GM18907 (cell line): Measurements from ENCODE around the gene SCUBE3.

Experiments
- ATAC-seq: cut with Tn5 transposase; IDR thresholded peaks from one replicate; pipeline ENCODE4 v1.9.1; 2021; ENCODE audit warnings: mild to moderate bottlenecking, moderate library complexity; ENCODE audit not compliant: unreplicated experiment

SCUBE3 gene

DNA sequence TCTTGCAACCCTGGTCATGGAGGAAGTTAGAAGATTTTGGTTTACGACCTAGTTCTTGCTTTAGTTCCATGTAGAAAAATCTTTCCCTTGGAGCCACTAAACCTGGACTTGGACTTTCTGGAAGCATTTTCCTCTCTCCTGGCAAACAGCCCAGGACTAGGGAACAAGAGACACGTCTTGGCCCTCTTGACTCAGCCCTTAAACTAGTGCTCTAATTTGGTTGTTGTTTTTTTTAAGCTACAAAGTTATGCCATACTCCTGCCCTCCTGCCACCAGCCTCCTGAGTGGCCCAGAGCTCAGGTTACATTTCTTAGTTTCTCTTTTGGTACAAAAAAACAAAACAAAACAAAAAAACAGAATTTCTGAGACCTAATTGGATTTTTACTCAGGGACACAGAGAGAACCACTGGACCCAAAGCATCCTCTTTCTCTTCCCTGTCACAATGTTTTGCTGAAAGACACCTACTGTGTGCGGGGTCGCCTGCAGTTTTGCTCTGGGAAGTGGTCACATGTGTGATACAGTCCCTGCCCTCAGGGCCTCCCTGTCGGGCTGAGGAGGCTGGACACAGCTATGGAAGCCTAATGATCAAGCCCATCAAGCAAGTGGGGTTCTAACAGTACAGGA is 32.3 kb upstream of the SCUBE3 start:
- no peak for ATAC-seq

DNA sequence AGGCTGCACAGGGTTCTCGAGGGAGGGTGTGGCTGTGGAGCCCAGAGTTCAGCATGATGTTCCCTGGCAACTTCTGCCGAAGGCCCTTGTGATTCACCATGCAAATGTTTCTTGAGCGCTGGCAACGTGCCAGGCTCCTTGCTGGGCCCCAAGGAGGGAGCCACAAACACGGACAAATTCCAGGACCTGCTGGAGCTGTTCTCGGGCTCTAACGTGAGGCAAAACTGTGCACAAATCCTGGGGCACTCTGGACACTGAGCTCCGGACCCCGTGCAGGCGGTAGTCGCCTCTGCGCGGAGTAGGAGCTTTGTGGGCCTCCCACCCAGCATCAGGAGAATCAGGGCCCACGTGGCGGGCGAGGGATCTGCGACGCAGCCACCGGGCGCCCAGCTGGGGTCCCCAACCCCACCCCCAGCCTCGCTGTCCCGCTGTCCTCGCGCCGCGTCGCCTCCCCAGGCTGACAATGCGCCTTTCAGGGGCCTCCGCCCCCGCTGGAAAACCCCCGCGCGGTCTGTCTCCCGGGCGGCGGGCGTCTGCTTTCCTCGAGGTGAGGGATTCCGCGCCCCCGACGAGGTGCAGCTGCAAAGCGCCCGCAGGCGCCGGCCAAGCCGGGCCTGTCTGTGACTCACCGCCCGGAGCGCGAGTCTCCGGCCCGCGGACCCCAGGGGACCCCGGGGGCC is 31.7 kb upstream of the SCUBE3 start:
- no peak for ATAC-seq

DNA sequence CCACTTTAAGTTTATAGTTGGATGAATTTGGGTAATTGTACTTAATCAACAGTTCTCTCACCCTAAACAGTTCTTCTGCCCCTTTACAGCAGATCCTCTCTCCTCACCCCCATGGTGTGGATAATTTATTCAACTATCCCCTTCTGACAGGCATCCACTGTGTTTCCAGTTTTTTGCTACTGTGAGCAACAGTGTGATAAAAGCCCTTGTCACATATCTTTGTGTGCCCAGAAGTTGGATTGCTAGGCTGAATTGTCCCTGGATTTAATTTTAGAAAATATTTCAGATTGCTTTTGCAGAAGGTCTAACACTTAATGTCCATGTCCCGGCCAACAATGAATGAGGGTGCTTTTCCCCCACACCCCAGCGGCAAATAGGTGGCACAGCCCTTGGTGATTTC is 30.5 kb upstream of the SCUBE3 start:
- no peak for ATAC-seq

DNA sequence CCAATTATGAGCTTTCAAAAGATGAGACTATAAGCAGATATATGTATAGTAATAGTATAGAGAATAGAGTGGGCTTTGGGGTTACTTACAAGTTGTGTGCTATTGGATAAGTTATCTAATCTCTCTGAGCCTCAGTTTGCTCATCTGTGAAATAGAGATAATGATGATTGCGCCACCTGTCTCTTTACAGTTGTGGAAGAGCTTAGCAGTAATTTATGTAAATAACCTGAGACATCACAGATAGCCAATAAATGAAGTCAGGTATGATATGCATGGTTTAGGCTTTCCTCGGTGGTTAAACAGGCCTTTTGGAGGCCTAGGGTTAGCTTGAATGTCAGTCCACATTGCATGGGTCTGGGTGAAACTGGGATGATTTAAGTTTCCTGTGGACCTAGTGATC is 29.8 kb upstream of the SCUBE3 start:
- ATAC-seq = no peak

DNA sequence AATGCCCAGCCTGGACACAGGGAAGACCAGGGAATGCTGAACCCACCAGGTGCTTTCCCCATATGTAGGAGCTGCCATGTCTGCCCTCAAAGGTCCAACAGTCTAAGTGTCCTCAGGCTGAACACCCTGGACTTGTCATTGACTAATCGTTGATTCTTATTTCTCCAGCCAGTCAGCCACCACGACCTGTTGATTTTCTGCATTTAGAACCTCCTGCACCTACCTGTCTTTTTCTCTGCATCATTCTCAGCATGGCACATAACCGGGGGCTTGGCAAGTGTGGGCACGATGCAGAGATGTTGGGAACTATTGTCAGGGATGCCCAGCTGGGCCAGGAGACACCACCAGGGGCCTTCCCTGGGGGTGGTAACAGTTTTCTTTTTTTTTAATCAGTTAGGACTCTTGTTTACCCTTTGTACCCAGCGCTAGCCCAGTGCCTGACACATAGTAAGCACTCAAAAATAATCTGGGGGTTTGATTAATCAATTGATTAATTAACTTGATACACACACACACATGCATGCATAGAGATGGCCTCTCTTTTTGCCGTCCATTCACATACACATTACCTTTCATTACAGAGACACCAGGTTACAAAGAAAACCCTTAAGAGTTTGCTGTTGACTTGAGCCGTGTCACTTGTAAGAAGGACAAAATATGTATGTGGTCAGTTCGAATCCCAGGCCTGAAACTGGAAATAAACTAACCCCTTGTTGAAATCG is 29.0 kb upstream of the SCUBE3 start:
- ATAC-seq = no peak

DNA sequence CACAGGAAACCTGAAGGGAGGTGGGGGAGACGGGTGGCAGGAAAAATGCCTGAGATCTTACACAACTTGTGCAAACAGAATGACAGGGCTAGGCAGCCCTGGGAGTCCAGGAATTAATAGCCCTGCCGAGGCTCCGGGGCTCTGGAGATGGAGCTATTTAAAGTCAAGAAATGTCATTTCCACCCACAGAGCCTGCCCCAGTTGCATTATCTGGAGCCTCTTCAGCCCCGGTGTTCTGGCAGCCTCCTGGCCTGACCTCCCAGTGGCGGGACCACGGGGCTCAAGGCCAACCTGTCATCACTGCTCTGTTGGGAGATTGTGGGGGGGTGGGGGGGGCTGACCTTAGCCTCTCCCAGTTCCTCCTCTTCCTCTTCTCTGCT is 28.5 kb upstream of the SCUBE3 start:
- no peak for ATAC-seq

DNA sequence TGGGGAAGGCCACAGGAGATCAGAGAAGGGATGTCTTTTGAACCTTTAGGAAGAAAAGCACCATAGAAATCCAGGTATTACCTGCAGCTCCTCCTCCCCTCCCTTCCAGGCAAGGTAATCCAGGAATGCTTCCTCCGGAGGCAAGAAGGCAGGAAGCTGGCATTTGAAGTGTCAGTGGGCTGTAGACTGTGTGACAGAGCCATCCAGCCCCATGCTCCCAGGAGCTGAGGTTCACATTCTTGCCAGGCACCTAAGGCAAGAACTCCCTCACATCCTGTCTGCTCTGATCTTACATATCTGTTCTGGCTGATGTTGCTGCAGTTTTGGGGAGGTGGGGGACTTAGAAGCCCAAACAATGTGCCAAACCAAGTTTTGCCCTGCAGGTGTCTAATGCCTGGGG is 27.8 kb upstream of the SCUBE3 start:
- no peak for ATAC-seq

DNA sequence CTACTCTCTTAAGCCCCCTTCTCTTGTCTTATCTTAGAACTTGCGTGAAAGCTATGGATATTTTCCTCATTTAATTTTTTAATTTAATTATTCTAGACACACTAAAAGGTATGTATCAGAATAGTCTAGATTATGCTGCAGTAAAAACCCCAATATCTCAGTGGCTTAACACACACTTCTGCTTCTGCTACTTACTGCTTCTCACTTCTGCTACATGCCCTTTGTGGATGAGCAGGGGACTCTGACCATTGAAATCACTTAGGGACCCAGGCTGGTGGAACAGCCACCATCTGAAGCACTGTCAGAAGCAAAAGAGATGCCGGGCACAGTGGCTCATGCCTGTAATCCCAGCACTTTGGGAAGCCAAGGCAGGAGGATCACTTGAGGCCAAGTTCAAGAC is 27.2 kb upstream of the SCUBE3 start:
- ATAC-seq = no peak

DNA sequence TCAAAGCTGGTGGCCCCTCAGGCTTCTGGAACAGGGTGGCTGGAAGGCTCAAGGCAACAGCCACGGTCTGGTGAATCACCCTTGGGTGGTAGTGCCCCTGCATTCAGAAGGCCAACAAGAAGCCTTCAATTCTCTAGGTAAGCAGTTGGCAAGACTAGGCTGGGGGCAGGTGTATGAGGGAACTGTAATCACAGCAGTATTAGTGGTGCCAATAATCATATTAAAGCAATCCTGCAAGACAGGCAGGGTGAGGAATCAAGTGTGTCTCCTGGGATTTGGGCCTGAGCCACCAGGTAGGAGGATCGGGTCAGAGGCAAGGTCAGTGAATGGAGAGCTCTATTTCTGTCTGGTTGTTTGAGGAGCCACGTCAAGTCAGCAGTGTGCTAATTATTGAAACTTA is 24.9 kb upstream of the SCUBE3 start:
- ATAC-seq = no peak

DNA sequence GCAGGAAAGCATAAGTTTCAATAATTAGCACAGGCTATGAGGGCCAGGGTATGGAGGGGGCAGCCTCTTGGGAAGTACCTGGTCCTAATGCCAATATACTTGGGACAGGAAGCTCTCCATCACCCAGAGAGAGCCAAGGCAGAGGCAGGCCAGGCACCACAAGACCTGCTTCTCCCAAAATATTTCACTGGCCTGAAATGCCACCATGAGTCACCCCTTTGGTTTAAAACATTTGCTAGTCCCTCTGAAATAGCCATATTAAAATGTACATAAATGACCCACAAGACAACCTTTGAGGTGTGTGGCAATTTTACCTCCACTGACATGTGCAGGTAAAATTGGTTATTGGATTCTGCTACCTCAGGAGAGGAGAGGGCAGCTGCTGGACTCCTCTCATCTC is 23.4 kb upstream of the SCUBE3 start:
- no peak for ATAC-seq

DNA sequence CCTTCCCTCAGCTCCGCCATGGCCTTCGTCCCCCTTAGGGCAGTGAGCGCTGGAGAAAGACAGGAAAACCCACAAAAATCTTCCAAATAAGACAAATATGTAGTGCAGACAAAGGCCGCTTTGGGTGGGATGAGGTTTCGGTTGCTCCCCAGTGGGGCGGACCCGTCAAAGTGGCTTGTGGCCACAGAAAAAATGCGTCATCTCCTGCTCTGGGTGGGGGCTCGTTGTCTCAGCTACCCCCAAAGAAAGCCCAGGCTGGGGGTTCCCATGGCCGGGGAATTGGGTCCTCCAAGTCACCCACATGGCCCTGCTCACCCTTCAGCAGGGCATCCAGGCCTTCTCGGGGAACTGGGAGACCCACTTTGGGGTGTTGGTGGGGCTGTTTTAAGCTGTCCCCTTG is 21.9 kb upstream of the SCUBE3 start:
- no peak for ATAC-seq

DNA sequence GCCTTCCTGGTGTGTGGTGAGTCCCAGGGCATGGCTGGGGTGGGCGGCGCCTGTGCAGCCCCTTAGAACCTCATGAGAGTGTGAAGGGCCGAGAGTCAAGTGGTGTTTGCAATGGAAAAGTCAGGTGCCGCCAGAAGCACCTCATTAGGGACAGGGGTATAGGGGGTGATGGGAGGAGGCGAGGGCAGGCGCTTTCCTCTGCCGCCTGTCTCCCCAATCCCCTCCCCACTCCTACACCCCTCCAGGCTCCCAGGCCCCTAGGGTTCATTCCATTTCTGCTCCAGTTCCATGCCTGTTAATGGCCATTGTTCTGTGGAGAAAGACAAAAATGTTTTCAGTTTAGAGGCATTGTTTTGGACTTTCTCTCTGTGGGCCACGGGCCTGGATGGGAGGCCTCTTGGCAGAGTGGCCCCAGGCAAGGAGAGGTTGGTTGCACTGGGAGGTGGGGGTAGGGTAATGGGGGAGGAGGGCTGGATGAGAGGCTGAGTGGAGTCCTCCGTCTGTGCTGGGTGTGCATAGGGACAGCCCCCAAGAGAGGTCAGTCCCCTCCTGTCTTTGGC is 21.4 kb upstream of the SCUBE3 start:
- no peak for ATAC-seq

DNA sequence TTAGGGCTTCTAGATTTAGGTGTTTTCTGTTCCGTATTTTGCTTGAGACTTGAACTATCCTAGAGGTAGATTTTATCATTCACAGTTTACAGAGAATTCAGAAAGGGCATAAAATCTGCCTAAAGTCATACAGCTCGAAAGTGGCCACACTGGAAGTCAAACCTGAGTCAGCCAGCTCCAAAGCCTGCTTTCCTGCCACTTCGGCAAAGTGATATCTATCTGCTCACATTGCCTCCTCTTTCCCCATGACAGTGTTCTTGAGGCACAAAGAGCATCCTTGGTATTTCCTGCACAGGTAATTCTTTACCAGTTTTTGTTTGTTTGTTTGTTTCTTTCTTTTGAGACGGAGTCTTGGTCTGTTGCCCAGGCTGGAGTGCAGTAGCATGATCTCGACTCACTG is 19.4 kb upstream of the SCUBE3 start:
- ATAC-seq = no peak

DNA sequence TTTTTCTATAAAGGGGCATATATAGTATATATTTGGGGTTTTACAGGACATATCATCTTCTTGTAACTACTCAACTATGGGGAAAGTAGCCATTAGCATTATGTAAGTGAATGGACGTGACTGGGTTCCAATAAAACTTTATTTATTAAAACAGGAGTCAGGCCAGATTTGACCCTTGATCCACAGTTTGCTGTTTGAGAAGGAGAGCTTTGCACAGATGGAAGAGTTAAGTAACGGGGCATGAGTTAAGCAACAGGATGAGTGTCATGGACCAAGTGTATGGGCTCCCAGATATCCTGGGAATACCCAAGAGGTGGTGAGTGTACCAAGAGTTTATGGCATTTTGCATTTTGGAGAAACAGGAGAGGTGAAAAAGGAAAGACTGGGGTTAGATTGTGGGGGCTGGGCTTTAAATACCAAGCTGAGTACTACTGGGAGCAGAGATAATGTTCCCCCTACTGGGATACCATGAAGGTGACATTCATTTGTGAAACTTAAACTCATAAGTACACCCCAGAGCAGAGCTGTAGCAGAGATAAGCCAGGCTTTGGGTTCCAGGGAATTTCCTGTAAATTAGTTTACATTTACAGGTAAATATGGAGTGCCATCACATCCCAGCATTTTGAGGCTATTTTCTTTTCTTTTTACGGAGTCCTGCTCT is 18.5 kb upstream of the SCUBE3 start:
- no peak for ATAC-seq

DNA sequence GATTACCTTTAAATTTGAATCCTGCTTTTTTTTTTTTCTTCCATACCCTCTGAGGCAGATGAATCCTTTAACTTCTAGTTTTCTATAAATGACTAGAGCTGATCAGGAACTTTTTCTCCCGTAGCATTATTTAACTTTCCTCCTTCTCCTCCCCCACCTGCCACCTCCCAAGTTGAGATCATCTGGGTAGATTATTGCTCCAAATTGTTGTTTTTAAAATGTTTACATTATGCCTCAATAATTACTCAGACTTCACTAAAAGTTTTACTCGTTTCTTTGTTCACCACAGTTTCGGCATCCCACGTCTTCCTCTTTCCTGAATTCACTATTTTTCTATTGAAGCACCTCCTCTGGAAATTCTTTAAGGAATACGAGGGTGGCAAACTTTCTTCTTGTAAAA is 16.6 kb upstream of the SCUBE3 start:
- no peak for ATAC-seq

DNA sequence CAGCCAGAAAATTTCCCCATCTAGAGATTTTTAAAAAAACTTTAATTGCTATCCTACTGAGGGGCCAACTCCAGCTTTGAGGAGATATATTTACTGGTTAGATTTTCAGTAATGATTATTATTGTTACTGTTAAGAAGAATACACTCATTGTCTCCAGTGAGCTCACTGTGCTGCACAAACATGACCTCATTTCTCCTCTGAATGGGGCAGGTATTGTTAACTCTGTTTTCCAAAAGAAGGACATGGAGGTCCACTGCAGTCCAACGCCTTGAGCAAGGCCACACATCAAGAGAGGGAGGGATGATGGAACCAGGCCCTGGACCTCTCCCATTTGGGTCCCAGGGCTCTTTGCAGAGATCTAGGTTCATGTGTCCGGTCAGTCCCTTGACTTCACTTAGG is 13.9 kb upstream of the SCUBE3 start:
- no peak for ATAC-seq

DNA sequence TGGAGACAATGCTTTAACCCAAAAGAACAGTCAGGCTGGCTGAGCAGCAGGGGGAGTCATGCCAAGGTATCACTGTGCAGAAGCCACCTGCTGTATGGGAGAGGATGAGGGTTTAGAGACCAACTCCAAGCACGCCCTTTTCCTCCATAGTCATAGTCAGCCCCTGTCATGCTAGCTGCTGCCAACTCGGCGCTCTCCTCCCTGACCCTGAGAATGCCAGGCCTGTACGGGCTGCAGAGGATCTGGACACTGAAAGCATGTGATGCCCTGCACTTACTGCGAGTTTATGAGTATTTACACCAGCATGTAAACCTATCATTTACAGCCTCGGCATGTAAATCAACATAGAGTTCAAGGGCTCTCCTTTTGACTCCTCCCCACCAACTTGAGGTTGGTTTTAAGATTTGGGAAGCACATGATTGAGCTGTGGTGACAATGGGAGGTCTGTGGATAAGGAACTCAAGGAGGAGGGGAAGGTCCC is 11.7 kb upstream of the SCUBE3 start:
- ATAC-seq = no peak

DNA sequence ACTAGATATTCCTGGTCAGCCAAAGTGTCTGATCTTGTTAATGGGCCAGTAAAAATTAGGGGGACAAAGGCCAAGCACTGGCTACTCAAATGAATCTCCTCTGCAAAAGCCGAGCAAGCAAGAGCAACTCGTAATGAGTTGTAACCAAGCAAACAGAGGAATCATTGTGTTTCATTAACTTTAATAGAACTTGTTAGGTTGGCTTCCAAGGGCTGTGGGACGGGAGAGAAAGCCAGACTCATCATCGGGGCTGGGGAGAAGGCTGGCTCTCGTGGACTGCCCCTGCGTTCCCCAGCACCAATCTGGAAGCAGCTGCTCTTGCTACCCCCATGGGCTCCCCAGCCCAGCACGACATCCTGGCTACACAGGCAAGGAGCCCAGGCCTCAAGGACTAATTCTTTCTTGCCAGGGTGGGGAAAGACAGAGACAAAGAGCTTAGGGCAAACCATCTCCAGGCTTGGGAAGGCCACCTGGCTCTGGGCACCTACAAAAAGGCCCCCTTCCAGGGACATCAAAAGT is 10.5 kb upstream of the SCUBE3 start:
- no peak for ATAC-seq

DNA sequence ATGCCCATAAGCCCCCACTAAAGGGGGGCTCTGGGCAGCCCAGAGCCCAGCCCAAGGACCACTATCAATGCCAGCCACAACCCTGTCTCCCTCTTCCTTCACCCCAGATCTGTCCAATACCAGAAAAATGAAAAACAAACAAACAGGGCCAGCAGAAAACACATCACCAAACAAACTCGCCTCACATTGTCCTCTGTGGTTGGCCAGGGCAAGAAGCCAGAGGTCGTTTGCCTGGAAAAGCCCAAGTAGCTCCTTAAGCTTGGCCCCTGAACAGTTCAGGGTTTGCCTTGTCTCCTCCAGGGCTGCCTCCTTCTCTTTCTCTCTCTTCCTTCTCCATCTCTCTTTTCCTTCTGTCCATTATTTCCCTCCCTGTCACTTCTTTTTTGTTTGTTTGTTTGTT is 10.1 kb upstream of the SCUBE3 start:
- no peak for ATAC-seq

DNA sequence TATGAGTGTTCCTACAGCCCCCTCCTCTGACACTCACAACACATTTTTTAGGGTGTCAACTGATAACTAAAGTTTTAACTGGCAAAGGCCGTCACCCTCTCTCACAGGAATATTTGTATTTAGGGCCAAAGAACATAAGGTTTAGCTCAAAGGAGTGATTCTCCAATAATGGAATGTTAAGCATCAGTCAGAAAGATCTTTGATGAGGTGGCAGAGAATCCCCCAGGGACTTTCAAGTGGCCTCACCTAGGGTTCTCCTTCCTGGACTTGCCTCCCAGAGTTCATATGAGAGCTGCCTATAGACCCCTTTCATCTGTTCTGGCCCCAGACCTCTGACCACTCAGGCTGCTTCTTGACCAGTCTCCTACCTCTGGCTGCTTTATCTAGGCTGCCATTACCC is 7.4 kb upstream of the SCUBE3 start:
- no peak for ATAC-seq

DNA sequence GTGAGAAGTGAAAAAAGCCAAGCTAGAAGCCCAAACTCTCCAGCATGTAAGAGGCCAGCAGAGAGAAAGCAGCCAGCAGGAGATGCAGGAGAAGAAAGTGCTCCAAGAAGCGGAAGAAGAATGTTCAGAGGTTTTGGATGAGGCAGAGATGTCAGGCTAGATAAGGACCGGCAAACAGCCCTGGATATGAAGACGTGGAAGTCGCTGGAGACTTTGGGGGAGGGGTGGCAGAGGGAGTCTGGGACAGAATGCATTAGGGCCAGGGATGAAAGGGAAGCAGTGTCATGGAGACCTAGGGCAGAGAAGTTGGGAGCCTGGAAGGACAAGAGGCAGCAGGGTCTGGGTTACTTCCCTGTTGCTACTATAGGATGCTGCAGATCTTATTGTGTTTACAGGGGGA is 5.3 kb upstream of the SCUBE3 start:
- ATAC-seq = no peak
